Neural progenitor cell (in vitro differentiated cells): Measurements from ENCODE around the gene MTMR4. TPM values are rescaled to one million over a fixed set of nuclear protein-coding genes. Genes with fewer than 3 reads are reported as not detected.

Source experiments
- DNase-seq: peaks from one replicate; pipeline ENCODE4 v3.0.0-alpha.2; 2016; ENCODE audit warnings: low spot score
- H2AFZ ChIP-seq: fragments of 200-600 bp; sonication (generic); replicated peaks from 2 replicates; pipeline ENCODE4 v1.6.1; 2016; ENCODE audit warnings: antibody characterized with exemption
- H3F3A ChIP-seq: fragments of 200-600 bp; sonication (generic); 2 replicates; pipeline ENCODE4 v1.6.1; 2016; ENCODE audit warnings: antibody characterized with exemption, low read depth
- H3K27ac ChIP-seq: fragments of 200-600 bp; sonication (generic); 2 replicates; pipeline ENCODE4 v1.5.1; 2016; ENCODE audit warnings: mild to moderate bottlenecking
- H3K27me3 ChIP-seq: fragments of 200-600 bp; sonication (generic); 2 replicates; pipeline ENCODE4 v1.6.1; 2016; ENCODE audit warnings: mild to moderate bottlenecking, moderate library complexity
- H3K36me3 ChIP-seq: fragments of 200-600 bp; sonication (generic); 2 replicates; pipeline ENCODE4 v1.5.1; 2016
- H3K4me1 ChIP-seq: fragments of 200-600 bp; sonication (generic); 2 replicates; pipeline ENCODE4 v1.6.1; 2016; ENCODE audit warnings: mixed run types
- H3K4me2 ChIP-seq: fragments of 200-600 bp; sonication (generic); 2 replicates; pipeline ENCODE4 v1.6.1; 2016
- H3K4me3 ChIP-seq: fragments of 200-600 bp; sonication (generic); 2 replicates; pipeline ENCODE4 v1.5.1; 2016
- H3K79me2 ChIP-seq: fragments of 200-600 bp; sonication (generic); 2 replicates; pipeline ENCODE4 v1.6.1; 2016; ENCODE audit warnings: low read depth
- H3K9ac ChIP-seq: fragments of 200-600 bp; sonication (generic); 2 replicates; pipeline ENCODE4 v1.6.1; 2016
- H3K9me3 ChIP-seq: fragments of 200-600 bp; sonication (generic); 2 replicates; pipeline ENCODE4 v1.5.1; 2016; ENCODE audit warnings: low read depth
- H4K20me1 ChIP-seq: fragments of 200-600 bp; sonication (generic); 2 replicates; pipeline ENCODE4 v1.6.1; 2016; ENCODE audit warnings: low read depth
- H3K27ac Mint-ChIP-seq: 3 replicates; pipeline ENCODE4 v1.8.0; 2021; ENCODE audit warnings: mixed read lengths
- H3K27me3 Mint-ChIP-seq: 2 replicates; pipeline ENCODE4 v1.8.0; 2022; ENCODE audit warnings: low read depth, mild to moderate bottlenecking, inconsistent platforms, moderate library complexity, mixed read lengths; ENCODE audit not compliant: insufficient read depth
- H3K36me3 Mint-ChIP-seq: 3 replicates; pipeline ENCODE4 v1.8.0; 2021; ENCODE audit warnings: mixed read lengths
- H3K4me1 Mint-ChIP-seq: 3 replicates; pipeline ENCODE4 v1.8.0; 2021; ENCODE audit warnings: mixed read lengths
- H3K4me3 Mint-ChIP-seq: 3 replicates; pipeline ENCODE4 v1.8.0; 2021; ENCODE audit warnings: mild to moderate bottlenecking, moderate library complexity, mixed read lengths
- H3K9me3 Mint-ChIP-seq: 3 replicates; pipeline ENCODE4 v1.8.0; 2020; ENCODE audit warnings: mixed read lengths
- CTCF ChIP-seq: fragments of 200-600 bp; sonication (generic); IDR thresholded peaks from 2 replicates; pipeline ENCODE4 v1.5.1; 2017; ENCODE audit warnings: antibody characterized with exemption, mild to moderate bottlenecking
- EZH2 ChIP-seq: fragments of 200-600 bp; sonication (generic); IDR thresholded peaks from 2 replicates; pipeline ENCODE4 v1.6.1; 2017; ENCODE audit warnings: antibody characterized with exemption, mild to moderate bottlenecking, moderate library complexity
- EZH2phosphoT487 ChIP-seq: fragments of 200-600 bp; sonication (generic); IDR thresholded peaks from 2 replicates; pipeline ENCODE4 v1.6.1; 2017; ENCODE audit warnings: antibody characterized with exemption
- total RNA-seq: library from RNA; depleted of rRNA; stranded (reverse); fragments of >200 nt; gene quantifications from 2 replicates; pipeline ENCODE4 v1.2.3, GENCODE V29; 2015; ENCODE audit warnings: low replicate concordance

MTMR4 gene
- total RNA-seq, 1 donor from 2014 or later, result 34.0 TPM

DNA sequence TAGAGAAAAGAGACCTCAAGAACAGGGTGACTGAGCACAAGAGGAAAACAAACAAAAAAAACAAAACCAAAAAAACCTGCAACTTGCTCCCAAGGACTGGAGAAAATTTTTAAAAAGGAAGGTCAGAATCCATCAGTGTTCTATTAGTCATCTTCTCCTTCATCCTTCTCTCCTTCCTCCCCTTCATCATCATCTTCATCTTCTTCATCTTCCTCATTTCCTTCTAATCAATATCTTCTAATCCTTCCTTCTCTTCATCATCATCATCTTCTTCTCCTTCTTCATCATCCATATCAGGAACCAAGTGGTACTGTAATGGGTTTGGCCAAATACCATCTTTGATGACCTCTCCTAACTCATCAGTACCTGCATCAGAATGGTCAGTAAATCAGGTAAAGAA is 38.5 kb downstream of the MTMR4 start:
- Histone ChIP-seq H3K79me2 (no peaks in the 10 kb centered on the region), H3K4me2 (no peak overlapping the region), H3K4me1 (no peaks in the 10 kb centered on the region), H3K4me3 (no peak overlapping the region), H3K9ac (no peak overlapping the region), H3K27me3 (no peaks in the 10 kb centered on the region), H3F3A (no peaks in the 10 kb centered on the region), H2AFZ (peak overlapping the region; percentile 10), H3K36me3 (no peaks in the 10 kb centered on the region), H3K9me3 (no peaks in the 10 kb centered on the region), H4K20me1 (no peaks in the 10 kb centered on the region), H3K27ac (no peak overlapping the region)
- no peaks in the 10 kb centered on the region for H3K36me3 Mint-ChIP-seq
- H3K4me1 Mint-ChIP-seq, result no peaks in the 10 kb centered on the region
- H3K27me3 Mint-ChIP-seq, result no peaks in the 10 kb centered on the region
- H3K27ac Mint-ChIP-seq, result no peak overlapping the region
- no peaks in the 10 kb centered on the region for H3K9me3 Mint-ChIP-seq
- no peak for DNase-seq
- no peak overlapping the region for H3K4me3 Mint-ChIP-seq
- no peak for TF ChIP-seq EZH2phosphoT487
- no peak for TF ChIP-seq EZH2
- no peak for TF ChIP-seq CTCF

DNA sequence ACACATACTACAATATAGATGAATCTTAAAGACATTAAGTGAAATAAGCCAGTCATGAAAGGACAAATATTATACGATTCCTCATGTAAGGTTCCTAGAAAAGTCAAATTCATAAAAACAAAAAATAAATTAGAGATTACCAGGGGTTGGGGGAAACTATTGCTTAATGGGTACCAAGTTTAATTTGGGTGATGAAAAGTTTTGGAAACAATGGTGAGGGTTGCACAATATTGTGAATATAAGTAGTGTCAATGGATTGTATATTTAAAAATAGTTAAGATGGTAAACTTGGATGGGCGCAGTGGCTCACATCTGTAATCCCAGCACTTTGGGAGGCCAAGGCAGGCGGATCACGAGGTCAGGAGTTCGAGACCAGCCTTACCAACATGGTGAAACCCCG is 44.1 kb downstream of the MTMR4 start:
- Histone ChIP-seq H3F3A (no peaks in the 10 kb centered on the region), H2AFZ (no peak overlapping the region), H3K27ac (no peak overlapping the region), H3K4me3 (no peak overlapping the region), H4K20me1 (no peaks in the 10 kb centered on the region), H3K4me1 (no peaks in the 10 kb centered on the region), H3K79me2 (no peaks in the 10 kb centered on the region), H3K27me3 (peaks cover 51% of the 10 kb centered on the region), H3K4me2 (no peak overlapping the region), H3K9ac (no peak overlapping the region), H3K36me3 (no peaks in the 10 kb centered on the region), H3K9me3 (no peaks in the 10 kb centered on the region)
- DNase-seq, result no peak
- Mint-ChIP-seq H3K4me1 (no peaks in the 10 kb centered on the region), H3K4me3 (no peak overlapping the region), H3K27me3 (peaks cover 2% of the 10 kb centered on the region), H3K9me3 (no peaks in the 10 kb centered on the region), H3K36me3 (no peaks in the 10 kb centered on the region), H3K27ac (no peak overlapping the region)
- TF ChIP-seq EZH2phosphoT487 (no peak), EZH2 (no peak), CTCF (no peak)

- Histone ChIP-seq H4K20me1 (no peaks in the 10 kb centered on the region), H3K4me2 (no peak overlapping the region), H3K9me3 (no peaks in the 10 kb centered on the region), H3K9ac (no peak overlapping the region), H3K4me1 (no peaks in the 10 kb centered on the region), H3K27ac (no peak overlapping the region), H3K4me3 (no peak overlapping the region), H3F3A (no peaks in the 10 kb centered on the region), H3K79me2 (no peaks in the 10 kb centered on the region), H2AFZ (no peak overlapping the region), H3K27me3 (peaks cover 61% of the 10 kb centered on the region), H3K36me3 (no peaks in the 10 kb centered on the region)
- H3K9me3 Mint-ChIP-seq, result no peaks in the 10 kb centered on the region
- H3K36me3 Mint-ChIP-seq, result no peaks in the 10 kb centered on the region
- DNase-seq, result no peak
- H3K4me1 Mint-ChIP-seq, result no peaks in the 10 kb centered on the region
- no peak overlapping the region for H3K4me3 Mint-ChIP-seq
- H3K27ac Mint-ChIP-seq, result no peak overlapping the region
- H3K27me3 Mint-ChIP-seq, result peaks cover 2% of the 10 kb centered on the region
- TF ChIP-seq CTCF, result no peak
- TF ChIP-seq EZH2, result no peak
- TF ChIP-seq EZH2phosphoT487, result no peak
Observed at GRCh38 chr17:58468944-58469343, 45.5 kb downstream of the MTMR4 start.

DNA sequence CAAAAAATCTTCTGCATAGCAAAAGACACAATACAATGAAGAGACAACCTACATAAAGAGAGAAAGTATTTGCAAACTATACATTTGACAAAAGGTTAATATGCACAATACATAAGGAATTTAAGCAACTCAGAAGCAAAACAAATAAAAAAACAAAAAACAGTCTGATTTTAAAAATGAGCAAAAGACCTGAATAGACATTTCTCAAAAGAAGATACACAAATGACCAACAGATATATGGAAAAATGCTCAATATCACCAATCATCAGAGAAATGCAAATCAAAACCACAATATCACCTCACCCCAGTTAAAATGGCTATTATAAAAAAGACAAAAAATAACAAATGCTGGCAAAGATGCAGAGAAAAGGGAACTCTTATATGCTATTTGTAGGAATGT is 58.9 kb downstream of the MTMR4 start:
- no peak for TF ChIP-seq EZH2phosphoT487
- TF ChIP-seq CTCF, result no peak
- TF ChIP-seq EZH2, result no peak
- H3K9me3 Mint-ChIP-seq, result no peaks in the 10 kb centered on the region
- H3K4me2 ChIP-seq, result no peak overlapping the region

More for the DNA sequence above, 58.9 kb downstream of the MTMR4 start:
- Mint-ChIP-seq H3K27ac (no peak overlapping the region), H3K27me3 (peaks cover 2% of the 10 kb centered on the region), H3K4me1 (no peaks in the 10 kb centered on the region), H3K4me3 (no peak overlapping the region), H3K36me3 (no peaks in the 10 kb centered on the region)
- no peaks in the 10 kb centered on the region for H3K79me2 ChIP-seq
- no peaks in the 10 kb centered on the region for H4K20me1 ChIP-seq
- no peaks in the 10 kb centered on the region for H3K27me3 ChIP-seq
- no peaks in the 10 kb centered on the region for H3K36me3 ChIP-seq
- H3F3A ChIP-seq, result no peaks in the 10 kb centered on the region
- H3K27ac ChIP-seq, result no peak overlapping the region
- no peaks in the 10 kb centered on the region for H3K9me3 ChIP-seq
- no peaks in the 10 kb centered on the region for H3K4me1 ChIP-seq
- no peak overlapping the region for H3K4me3 ChIP-seq
- H3K9ac ChIP-seq, result no peak overlapping the region
- H2AFZ ChIP-seq, result no peak overlapping the region
- no peak for DNase-seq
